GM12864 (cell line): ENCODE measurements around the gene HTR3B.

Experiments used
- DNase-seq: peaks from one replicate; pipeline ENCODE4 v3.0.0-alpha.2; 2011; ENCODE audit warnings: low read depth
- H3K4me3 ChIP-seq: 2 replicates; pipeline ENCODE4 v1.5.1; 2011; ENCODE audit warnings: mild to moderate bottlenecking, low read depth, low read length, control low read depth
- TF ChIP-seq, protein P1 (sequence below): IDR thresholded peaks from 2 replicates; pipeline ENCODE4 v1.5.1; 2011; ENCODE audit warnings: low read depth, mild to moderate bottlenecking, moderate library complexity, low read length, control low read depth, inconsistent platforms; ENCODE audit errors: missing control alignments

HTR3B gene

DNA sequence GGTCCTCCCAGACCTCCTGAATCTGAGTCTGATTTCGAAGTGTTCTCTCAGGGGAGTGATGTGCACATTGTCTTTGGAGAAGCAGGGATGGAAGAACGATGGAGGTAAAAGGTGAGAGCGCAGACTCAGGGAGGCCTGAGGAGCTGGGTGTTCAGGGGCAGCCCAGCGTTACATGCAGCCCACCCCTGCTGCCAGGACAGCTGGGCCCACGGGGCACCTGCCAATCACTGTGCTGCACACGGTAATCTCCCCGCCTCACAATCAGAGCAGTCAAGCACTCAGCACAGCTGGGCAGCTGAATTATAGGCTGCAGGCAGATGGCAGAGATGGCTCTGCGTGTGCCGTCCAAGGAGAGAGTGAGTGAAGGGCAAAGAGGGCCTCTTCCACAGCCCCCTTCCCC lies 52.4 kb downstream of the HTR3B start:
- no peak overlapping the region for H3K4me3 ChIP-seq
- no peak for DNase-seq
- TF ChIP-seq, protein P1, sequence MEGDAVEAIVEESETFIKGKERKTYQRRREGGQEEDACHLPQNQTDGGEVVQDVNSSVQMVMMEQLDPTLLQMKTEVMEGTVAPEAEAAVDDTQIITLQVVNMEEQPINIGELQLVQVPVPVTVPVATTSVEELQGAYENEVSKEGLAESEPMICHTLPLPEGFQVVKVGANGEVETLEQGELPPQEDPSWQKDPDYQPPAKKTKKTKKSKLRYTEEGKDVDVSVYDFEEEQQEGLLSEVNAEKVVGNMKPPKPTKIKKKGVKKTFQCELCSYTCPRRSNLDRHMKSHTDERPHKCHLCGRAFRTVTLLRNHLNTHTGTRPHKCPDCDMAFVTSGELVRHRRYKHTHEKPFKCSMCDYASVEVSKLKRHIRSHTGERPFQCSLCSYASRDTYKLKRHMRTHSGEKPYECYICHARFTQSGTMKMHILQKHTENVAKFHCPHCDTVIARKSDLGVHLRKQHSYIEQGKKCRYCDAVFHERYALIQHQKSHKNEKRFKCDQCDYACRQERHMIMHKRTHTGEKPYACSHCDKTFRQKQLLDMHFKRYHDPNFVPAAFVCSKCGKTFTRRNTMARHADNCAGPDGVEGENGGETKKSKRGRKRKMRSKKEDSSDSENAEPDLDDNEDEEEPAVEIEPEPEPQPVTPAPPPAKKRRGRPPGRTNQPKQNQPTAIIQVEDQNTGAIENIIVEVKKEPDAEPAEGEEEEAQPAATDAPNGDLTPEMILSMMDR = no peak

DNA sequence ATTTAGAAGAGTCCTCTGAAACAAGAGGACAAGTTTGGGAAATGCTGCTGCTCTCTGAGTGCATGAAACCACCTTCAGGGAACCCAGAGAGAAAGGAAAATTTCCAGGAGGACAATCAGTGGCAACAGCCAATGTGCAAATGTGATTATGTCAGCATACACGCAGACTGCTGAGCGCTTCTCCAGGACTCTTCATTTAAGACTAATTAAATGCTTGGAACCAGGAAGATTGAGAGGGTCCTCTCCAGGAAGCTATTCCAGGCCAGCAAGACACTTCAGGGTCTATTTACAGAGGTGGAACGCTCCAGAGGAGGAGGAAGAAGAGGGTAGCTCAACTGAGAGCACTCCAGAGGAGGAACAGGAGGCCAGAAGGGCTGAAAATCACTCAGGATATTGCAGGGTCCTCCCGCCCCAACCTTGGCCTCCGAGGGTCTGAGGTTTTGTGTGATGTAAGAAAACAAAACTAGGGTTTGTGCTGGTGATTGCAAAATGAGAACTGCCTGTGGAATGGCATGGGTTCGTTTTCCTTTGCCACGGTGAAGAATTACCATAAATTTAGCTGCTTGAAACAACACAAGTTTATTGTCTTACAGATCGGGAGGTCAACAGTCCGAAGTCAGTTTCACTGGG lies 56.2 kb downstream of the HTR3B start:
- TF ChIP-seq, protein P1 = no peak
- H3K4me3 ChIP-seq = no peak overlapping the region
- no peak for DNase-seq

DNA sequence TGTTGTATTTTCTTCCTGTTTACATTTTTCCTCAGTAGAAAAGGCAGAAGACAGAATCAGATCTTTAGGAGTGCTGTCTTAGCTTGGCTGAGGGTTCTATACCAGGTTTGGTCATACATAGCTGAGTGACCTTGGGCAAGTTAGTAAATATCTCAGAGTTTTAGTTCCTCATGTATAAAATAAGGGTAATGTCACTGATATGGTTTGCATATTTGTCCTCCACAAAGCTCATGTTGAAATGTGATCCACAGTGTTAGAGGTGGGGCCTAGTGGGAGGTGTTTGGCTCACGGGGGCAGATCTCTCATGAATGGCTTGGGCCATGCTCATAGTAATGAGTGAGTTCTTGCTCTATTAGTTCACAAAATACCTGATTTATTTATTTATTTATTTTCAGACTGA lies 62.8 kb downstream of the HTR3B start:
- DNase-seq = no peak
- TF ChIP-seq, protein P1 = no peak
- no peak overlapping the region for H3K4me3 ChIP-seq

DNA sequence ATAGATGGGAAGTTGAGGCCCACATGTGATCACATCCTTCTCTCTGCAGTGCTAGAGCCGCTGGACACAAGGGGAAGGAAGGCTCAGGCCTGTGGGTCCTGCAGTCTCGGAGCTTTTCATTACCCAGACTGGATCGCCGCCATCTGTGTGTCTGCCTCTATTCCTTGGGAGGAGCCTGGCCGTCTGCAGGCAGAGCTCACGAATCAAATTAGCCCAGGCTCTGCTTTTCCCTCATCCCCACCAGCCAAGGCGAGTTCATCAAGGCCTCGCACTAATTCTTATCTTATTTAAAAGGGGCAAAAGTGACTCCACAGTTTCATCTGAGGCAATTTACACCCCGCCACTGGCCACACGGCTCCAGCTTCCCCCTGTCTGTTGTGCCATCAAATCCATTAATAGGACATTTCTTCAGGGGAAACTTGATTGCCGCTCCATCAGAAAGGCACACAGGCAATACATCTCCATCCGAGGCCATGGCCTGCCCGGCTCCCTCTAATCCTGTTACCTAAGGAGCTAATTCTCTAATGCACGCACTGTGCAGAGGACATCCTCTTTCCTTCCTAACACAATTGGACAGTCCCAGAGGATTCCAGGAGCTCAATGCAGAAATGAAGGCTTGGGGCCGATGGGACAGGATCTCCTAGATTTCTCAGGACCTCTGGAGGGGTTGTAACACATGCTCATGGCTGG lies 67.1 kb downstream of the HTR3B start:
- DNase-seq = no peak
- TF ChIP-seq, protein P1 = no peak
- H3K4me3 ChIP-seq = no peak overlapping the region

DNA sequence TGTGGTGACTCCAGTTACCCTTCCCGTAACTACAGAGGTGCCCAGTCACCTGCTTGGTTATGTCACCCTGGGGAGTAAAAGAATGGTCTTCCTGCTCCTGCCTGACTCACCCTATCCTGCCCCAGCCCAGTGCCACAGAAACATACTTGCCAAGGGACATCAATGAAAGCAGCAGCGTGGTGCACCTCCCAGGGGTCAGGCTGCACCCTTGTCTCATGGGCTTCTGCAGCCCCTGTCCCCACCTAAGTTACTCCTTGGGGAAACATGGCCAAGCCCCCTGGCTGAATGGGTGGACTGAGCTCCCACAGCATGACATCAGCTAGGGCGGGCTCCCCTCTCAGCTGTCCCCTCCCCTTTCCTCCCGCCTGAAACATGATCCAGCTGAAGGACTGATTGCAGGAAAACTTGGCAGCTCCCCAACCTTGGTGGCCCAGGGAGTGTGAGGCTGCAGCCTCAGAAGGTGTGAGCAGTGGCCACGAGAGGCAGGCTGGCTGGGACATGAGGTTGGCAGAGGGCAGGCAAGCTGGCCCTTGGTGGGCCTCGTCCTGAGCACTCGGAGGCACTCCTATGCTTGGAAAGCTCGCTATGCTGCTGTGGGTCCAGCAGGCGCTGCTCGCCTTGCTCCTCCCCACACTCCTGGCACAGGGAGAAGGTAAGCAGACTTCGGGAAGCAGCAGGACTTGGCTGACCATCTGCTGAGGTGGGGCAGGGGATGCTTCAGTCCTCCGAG lies 70.3 kb downstream of the HTR3B start, which contains the start of gene HTR3A:
HTR3A (plus strand) TSS at position 368 of the 730 bp plus-strand sequence; CDS start at position 586, 218 bp downstream.
- no peak for DNase-seq
- H3K4me3 ChIP-seq = no peak within 1 kb of the TSS
- TF ChIP-seq, protein P1 = no peak

DNA sequence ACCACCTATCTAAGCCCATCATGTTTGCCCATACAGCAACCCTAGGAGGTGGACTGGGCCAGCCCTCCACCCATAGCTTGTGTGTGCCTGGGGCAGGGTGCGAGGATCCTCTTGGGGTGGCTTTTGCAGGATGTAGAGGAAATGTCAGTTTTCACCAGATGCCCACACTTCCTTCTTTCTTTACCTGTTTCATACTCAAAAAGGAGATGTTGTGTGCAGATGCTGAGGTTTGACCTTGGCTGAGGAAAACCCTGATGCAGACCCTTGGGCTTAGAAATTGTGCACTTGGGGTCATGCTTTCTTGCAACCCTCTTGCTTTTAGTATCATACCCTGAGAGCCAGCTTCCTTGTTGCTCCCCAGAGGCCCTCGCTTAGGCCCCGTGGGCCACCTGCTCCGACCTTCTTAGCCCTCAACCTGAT lies 72.5 kb downstream of the HTR3B start:
- TF ChIP-seq, protein P1 = no peak
- no peak for DNase-seq
- no peak overlapping the region for H3K4me3 ChIP-seq
